Heart left ventricle (tissue), 13 donors: ENCODE measurements around the gene LITAF.

Source experiments
- CTCF ChIP-seq, 12 donors: fragments of 200-600 bp; sonication (generic) in 4 of 12; IDR thresholded peaks; one replicate each; pipeline versions ENCODE4 v1.5.0 to v1.8.0; 2018 to 2022; ENCODE audit warnings: antibody characterized with exemption in 12 of 12, mild to moderate bottlenecking in 5 of 12
- POLR2A ChIP-seq, 2 donors: fragments of 450-650 bp; IDR thresholded peaks; one replicate each; pipeline ENCODE4 v1.6.1; 2017; ENCODE audit warnings: antibody characterized with exemption in 2 of 2, mild to moderate bottlenecking in 2 of 2, moderate library complexity in 2 of 2
- donor health status: ischemic (EF 13 %, LVEDD 7.1; RV severe dilation, severe dysfunction).
- donor health status: DM: no; HTN: yes; CAD: no.
- donor health status: DM: no; HTN: no; CAD: no.
- donor health status: ischemic (EF 25% LVEDD 6.9; RV normal size, moderate dysfunction).
- donor health status: ischemic (EF 25% LVEDD 5.7; RV mildly dilated, moderate dysfunction).
- donor health status: ischemic (EF 35%, LVEDD 5.7; RV mildly dilated, moderate dysfunction).
- donor health status: nonischemic (EF 11% LVEDD 7.7; RV severe dilation, severe dysfunction).
- donor health status: DM: yes; HTN: yes; CAD: no.
- donor health status: PGD.
- donor health status: ischemic (EF 29% LVEDD 5.4; RV normal size, mild dysfunction).
- donor health status: nonischemic (EF 23%, LVEDD 6.1; RV moderate dilation, normal function).

GRCh38 chr16:11542069-11542744, 44.5 kb downstream of the LITAF start:
- TF ChIP-seq CTCF (IDR thresholded peaks at IDR 0.05): no peak
- no peak for TF ChIP-seq POLR2A (IDR thresholded peaks at IDR 0.05)
